HCT116 (cell line): ENCODE measurements around the gene GRK5.

Experiments
- EGR1 ChIP-seq: IDR thresholded peaks from 2 replicates; pipeline ENCODE4 v1.6.1; 2012; ENCODE audit warnings: low read depth
- EZH2phosphoT487 ChIP-seq: fragments of 200-600 bp; IDR thresholded peaks from 2 replicates; pipeline ENCODE4 v1.6.1; 2018; ENCODE audit warnings: antibody characterized with exemption, borderline replicate concordance
- POLR2A ChIP-seq: IDR thresholded peaks from 2 replicates; pipeline ENCODE4 v1.7.0; 2011; ENCODE audit warnings: borderline replicate concordance; ENCODE audit not compliant: insufficient read depth, insufficient read length; ENCODE audit errors: extremely low read depth
- RAD21 ChIP-seq: IDR thresholded peaks from 2 replicates; pipeline ENCODE4 v1.6.1; 2012; ENCODE audit warnings: low read depth, mild to moderate bottlenecking
- SIN3A ChIP-seq: IDR thresholded peaks from 2 replicates; pipeline ENCODE4 v1.6.1; 2012; ENCODE audit warnings: low read depth
- SP1 ChIP-seq: IDR thresholded peaks from 2 replicates; pipeline ENCODE4 v1.6.1; 2012; ENCODE audit warnings: low read depth
- TCF7L2 ChIP-seq: IDR thresholded peaks from 2 replicates; pipeline ENCODE4 v1.7.0; 2011; ENCODE audit warnings: borderline replicate concordance, inconsistent platforms; ENCODE audit not compliant: insufficient read depth, insufficient read length; ENCODE audit errors: extremely low read depth
- TF ChIP-seq, protein P1 (sequence below): IDR thresholded peaks from 2 replicates; pipeline ENCODE4 v1.6.1; 2011; ENCODE audit warnings: mild to moderate bottlenecking, low read length, moderate library complexity; ENCODE audit not compliant: insufficient replicate concordance; ENCODE audit errors: extremely low read depth
- TF ChIP-seq, protein P2 (sequence below), 3 experiments: fragments of 200-600 bp in 1 of 3; sonication (generic) in 1 of 3; IDR thresholded peaks in 2 of 3; conservative IDR thresholded peaks in 1 of 3; 2 replicates each; pipeline ENCODE4 v1.5.1; 2012 to 2017; ENCODE audit warnings: low read depth in 2 of 3, low read length in 2 of 3, antibody characterized with exemption in 1 of 3, borderline replicate concordance in 1 of 3, control low read depth in 1 of 3, mild to moderate bottlenecking in 1 of 3, mixed read lengths in 1 of 3, mixed run types in 1 of 3, moderate library complexity in 1 of 3; ENCODE audit not compliant: insufficient read depth in 1 of 3
- TF ChIP-seq, protein P3 (sequence below): IDR thresholded peaks from 2 replicates; pipeline ENCODE4 v1.6.1; 2012
- TF ChIP-seq, protein P4 (sequence below): IDR thresholded peaks from 2 replicates; pipeline ENCODE4 v1.6.1; 2012

DNA sequence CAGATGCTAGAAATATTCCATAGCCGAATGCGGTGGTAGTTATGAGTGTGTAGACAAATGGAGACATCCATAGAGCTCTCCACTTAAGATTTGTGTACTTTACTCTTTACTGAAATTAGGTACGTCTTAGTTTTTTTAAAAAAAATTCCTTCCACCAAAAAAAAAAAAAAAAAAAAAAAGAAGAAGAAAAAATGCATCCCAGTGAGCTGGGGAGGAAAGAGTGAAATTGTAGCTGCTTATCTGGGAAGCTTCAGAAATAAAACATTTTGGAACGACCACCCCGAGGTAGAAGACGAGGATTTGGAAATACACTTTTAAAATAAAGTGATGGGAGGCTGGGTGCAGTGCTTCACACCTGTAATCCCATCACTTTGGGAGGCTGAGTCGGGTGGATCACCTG, 281.3 kb downstream of the GRK5 start:
- TF ChIP-seq, protein P1, sequence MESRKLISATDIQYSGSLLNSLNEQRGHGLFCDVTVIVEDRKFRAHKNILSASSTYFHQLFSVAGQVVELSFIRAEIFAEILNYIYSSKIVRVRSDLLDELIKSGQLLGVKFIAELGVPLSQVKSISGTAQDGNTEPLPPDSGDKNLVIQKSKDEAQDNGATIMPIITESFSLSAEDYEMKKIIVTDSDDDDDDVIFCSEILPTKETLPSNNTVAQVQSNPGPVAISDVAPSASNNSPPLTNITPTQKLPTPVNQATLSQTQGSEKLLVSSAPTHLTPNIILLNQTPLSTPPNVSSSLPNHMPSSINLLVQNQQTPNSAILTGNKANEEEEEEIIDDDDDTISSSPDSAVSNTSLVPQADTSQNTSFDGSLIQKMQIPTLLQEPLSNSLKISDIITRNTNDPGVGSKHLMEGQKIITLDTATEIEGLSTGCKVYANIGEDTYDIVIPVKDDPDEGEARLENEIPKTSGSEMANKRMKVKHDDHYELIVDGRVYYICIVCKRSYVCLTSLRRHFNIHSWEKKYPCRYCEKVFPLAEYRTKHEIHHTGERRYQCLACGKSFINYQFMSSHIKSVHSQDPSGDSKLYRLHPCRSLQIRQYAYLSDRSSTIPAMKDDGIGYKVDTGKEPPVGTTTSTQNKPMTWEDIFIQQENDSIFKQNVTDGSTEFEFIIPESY: no peak
- TF ChIP-seq, protein P2, sequence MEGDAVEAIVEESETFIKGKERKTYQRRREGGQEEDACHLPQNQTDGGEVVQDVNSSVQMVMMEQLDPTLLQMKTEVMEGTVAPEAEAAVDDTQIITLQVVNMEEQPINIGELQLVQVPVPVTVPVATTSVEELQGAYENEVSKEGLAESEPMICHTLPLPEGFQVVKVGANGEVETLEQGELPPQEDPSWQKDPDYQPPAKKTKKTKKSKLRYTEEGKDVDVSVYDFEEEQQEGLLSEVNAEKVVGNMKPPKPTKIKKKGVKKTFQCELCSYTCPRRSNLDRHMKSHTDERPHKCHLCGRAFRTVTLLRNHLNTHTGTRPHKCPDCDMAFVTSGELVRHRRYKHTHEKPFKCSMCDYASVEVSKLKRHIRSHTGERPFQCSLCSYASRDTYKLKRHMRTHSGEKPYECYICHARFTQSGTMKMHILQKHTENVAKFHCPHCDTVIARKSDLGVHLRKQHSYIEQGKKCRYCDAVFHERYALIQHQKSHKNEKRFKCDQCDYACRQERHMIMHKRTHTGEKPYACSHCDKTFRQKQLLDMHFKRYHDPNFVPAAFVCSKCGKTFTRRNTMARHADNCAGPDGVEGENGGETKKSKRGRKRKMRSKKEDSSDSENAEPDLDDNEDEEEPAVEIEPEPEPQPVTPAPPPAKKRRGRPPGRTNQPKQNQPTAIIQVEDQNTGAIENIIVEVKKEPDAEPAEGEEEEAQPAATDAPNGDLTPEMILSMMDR (IDR thresholded peaks at IDR 0.05 in 2 of 3, conservative IDR thresholded peaks at IDR 0.05 in 1 of 3; ENCODE audit: borderline replicate concordance in 1 of 3, insufficient read depth in 1 of 3, low read depth in 2 of 3, low read length in 2 of 3): no peak
- TF ChIP-seq, protein P3, sequence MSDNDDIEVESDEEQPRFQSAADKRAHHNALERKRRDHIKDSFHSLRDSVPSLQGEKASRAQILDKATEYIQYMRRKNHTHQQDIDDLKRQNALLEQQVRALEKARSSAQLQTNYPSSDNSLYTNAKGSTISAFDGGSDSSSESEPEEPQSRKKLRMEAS: no peak
- TF ChIP-seq TCF7L2 (no peak), EGR1 (no peak), EZH2phosphoT487 (no peak), RAD21 (no peak), POLR2A (no peak), SIN3A (no peak), SP1 (no peak)
- TF ChIP-seq, protein P4, sequence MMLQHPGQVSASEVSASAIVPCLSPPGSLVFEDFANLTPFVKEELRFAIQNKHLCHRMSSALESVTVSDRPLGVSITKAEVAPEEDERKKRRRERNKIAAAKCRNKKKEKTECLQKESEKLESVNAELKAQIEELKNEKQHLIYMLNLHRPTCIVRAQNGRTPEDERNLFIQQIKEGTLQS: no peak
